MCF 10A (cell line): ENCODE results near the gene NTM. TPM values are rescaled to one million over a fixed set of nuclear protein-coding genes. Genes with fewer than 3 reads are reported as not detected.

Source experiments
- BruUV-seq: library from RNA; stranded (reverse); fragments of 400-500 nt; replicated peaks from 2 replicates; lab custom pipeline; 2021; lab: Mats Ljungman, UMichigan
- CTCF ChIA-PET: fragments of 300-600 bp; sonication (Branson Sonifier 250); formaldehyde crosslinking; extraction: SDS; loops from one replicate; lab custom pipeline; 2021; ENCODE audit warnings: antibody characterized with exemption, inconsistent platforms; lab: Yijun Ruan, JAX
- POLR2A ChIA-PET: fragments of 300-600, 350-650 bp; sonication (Branson Sonifier 250); formaldehyde crosslinking; extraction: SDS; loops from one replicate; lab custom pipeline; 2020; ENCODE audit warnings: antibody characterized with exemption, inconsistent platforms; lab: Yijun Ruan, JAX
- DNase-seq: peaks from one replicate; pipeline ENCODE4 v3.0.0-alpha.2; 2018; ENCODE audit not compliant: unreplicated experiment
- H3K27ac Mint-ChIP-seq: one replicate; pipeline ENCODE4 v1.8.0; 2022; ENCODE audit warnings: mild to moderate bottlenecking, low read depth, mixed read lengths; ENCODE audit not compliant: unreplicated experiment
- H3K27me3 Mint-ChIP-seq: one replicate; pipeline ENCODE4 v1.8.0; 2022; ENCODE audit warnings: mixed read lengths; ENCODE audit not compliant: insufficient read depth, unreplicated experiment
- H3K36me3 Mint-ChIP-seq: one replicate; pipeline ENCODE4 v1.8.0; 2022; ENCODE audit warnings: mild to moderate bottlenecking, moderate library complexity, mixed read lengths; ENCODE audit not compliant: insufficient read depth, unreplicated experiment
- H3K4me1 Mint-ChIP-seq: one replicate; pipeline ENCODE4 v1.8.0; 2022; ENCODE audit warnings: mixed read lengths; ENCODE audit not compliant: insufficient read depth, unreplicated experiment
- H3K4me3 Mint-ChIP-seq: one replicate; pipeline ENCODE4 v1.8.0; 2022; ENCODE audit warnings: mild to moderate bottlenecking, moderate library complexity, mixed read lengths; ENCODE audit not compliant: unreplicated experiment
- H3K9me3 Mint-ChIP-seq: one replicate; pipeline ENCODE4 v1.8.0; 2022; ENCODE audit warnings: mixed read lengths; ENCODE audit not compliant: unreplicated experiment
- CTCF ChIP-seq: fragments of 200-600 bp; IDR thresholded peaks from one replicate; pipeline ENCODE4 v1.8.0; 2022; ENCODE audit warnings: antibody characterized with exemption, mild to moderate bottlenecking; ENCODE audit not compliant: unreplicated experiment
- intact Hi-C: fragments of 100-400 bp; cut with micrococcal nuclease; formaldehyde crosslinking; loops from 2 replicates; pipeline ENCODE4 v1.14.1; 2022
- total RNA-seq: library from RNA; stranded (reverse); gene quantifications from 2 replicates; pipeline ENCODE4 v1.2.3, GENCODE V29; 2022

Gene NTM
- total RNA-seq, 1 experiment from 2014 or later = not detected

GRCh38 chr11:132078264-132079076 is 708.1 kb downstream of the NTM start:
- ChIA-PET POLR2A (no interaction called here), CTCF (no interaction called here)
- H3K27ac Mint-ChIP-seq = no peak overlapping the region

GRCh38 chr11:132080127-132080526 is 709.7 kb downstream of the NTM start:
- H3K36me3 Mint-ChIP-seq = no peaks in the 10 kb centered on the region
- BruUV-seq = no TSS peak
- TF ChIP-seq CTCF = no peak
- H3K27me3 Mint-ChIP-seq = no peaks in the 10 kb centered on the region
- CTCF ChIA-PET = interaction anchor here (0.9 kb wide), 1 partner anchor 88 kb away, joined by 4 read pairs; no protein-coding TSS in a partner anchor
- intact Hi-C loops = no loop called here
- H3K4me3 Mint-ChIP-seq = no peak overlapping the region
- DNase-seq = no peak
- H3K27ac Mint-ChIP-seq = no peak overlapping the region
- peaks cover 9% of the 10 kb centered on the region for H3K9me3 Mint-ChIP-seq
- H3K4me1 Mint-ChIP-seq = no peaks in the 10 kb centered on the region
- POLR2A ChIA-PET = no interaction called here

More at GRCh38 chr11:132078264-132079076, 708.1 kb downstream of the NTM start:
- H3K9me3 Mint-ChIP-seq = peaks cover 14% of the 10 kb centered on the region
- H3K36me3 Mint-ChIP-seq = no peaks in the 10 kb centered on the region
- H3K27me3 Mint-ChIP-seq = no peaks in the 10 kb centered on the region
- intact Hi-C loops = no loop called here
- BruUV-seq = no TSS peak
- DNase-seq = no peak
- no peaks in the 10 kb centered on the region for H3K4me1 Mint-ChIP-seq
- no peak overlapping the region for H3K4me3 Mint-ChIP-seq
- TF ChIP-seq CTCF = no peak

- no peaks in the 10 kb centered on the region for H3K27me3 Mint-ChIP-seq
- TF ChIP-seq CTCF = no peak
- intact Hi-C loops = no loop called here
- no peaks in the 10 kb centered on the region for H3K4me1 Mint-ChIP-seq
- DNase-seq = no peak
- H3K9me3 Mint-ChIP-seq = peaks cover 15% of the 10 kb centered on the region
- BruUV-seq = no TSS peak
- POLR2A ChIA-PET = no interaction called here
- H3K4me3 Mint-ChIP-seq = no peak overlapping the region
- H3K27ac Mint-ChIP-seq = no peak overlapping the region
- H3K36me3 Mint-ChIP-seq = no peaks in the 10 kb centered on the region
- CTCF ChIA-PET = no interaction called here
These were observed 712.2 kb downstream of the NTM start for GRCh38 chr11:132082566-132082965.

- H3K9me3 Mint-ChIP-seq = peaks cover 15% of the 10 kb centered on the region
These were observed 714.0 kb downstream of the NTM start for GRCh38 chr11:132084433-132084832.

More at GRCh38 chr11:132084433-132084832, 714.0 kb downstream of the NTM start:
- Mint-ChIP-seq H3K36me3 (no peaks in the 10 kb centered on the region), H3K27me3 (no peaks in the 10 kb centered on the region), H3K27ac (no peak overlapping the region), H3K4me3 (no peak overlapping the region), H3K4me1 (no peaks in the 10 kb centered on the region)
- no peak for DNase-seq
- intact Hi-C loops = no loop called here
- TF ChIP-seq CTCF = no peak
- ChIA-PET POLR2A (no interaction called here), CTCF (no interaction called here)
- no TSS peak for BruUV-seq
